NCI-H510A (cell line): ENCODE results near the gene FKBP8.

Experiments used
- DNase-seq: peaks from one replicate; lab custom pipeline; 2025; lab: John Stamatoyannopoulos, UW

The FKBP8 gene

DNA sequence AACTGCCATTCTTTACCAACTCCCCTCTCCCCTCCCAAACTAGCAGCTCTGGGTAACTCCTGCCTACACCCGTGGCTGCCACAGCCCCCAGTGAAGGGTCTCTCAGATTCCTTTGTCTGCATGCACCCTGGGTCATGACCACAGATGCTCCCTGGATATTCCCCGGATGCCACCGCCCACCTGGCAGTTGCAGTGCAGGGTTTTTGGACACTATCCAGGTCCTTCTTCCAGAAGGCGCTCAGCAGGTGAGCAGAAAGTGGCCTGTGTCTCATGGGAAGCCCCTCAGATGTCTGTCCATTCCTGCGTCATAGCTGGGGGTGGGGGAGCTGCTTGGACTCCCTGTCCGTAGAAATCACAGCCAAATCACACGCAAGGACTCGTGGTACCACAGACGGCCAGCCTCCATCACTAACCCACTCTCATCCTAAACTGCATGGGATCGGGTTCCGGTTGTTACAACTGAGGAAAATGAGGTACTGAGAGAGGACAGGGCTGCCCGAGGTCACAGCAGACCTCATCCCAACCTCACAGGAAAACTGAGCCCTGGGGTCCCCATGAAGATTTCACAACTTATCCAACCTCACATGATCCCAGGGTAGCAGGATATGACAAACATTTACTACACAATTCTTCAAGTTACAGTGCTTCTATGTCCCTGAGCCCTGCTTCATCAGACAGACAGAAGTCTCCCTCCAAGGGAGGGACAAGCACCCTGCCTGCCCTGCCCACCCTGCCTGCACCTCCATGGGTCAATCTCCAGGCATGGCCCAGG, 60.1 kb downstream of the FKBP8 start:
- DNase-seq: no peak
